Osteoblast (primary cell): ENCODE data around the gene ADAMTS17. TPM values are rescaled to one million over a fixed set of nuclear protein-coding genes. Genes with fewer than 3 reads are reported as not detected.

ENCODE experiments used
- DNase-seq: peaks from one replicate; pipeline ENCODE4 v3.0.0; 2011; ENCODE audit warnings: low spot score, mixed read lengths; ENCODE audit not compliant: insufficient read length; ENCODE audit errors: missing footprints
- H2AFZ ChIP-seq: 2 replicates; pipeline ENCODE4 v1.6.0; 2011; ENCODE audit warnings: mild to moderate bottlenecking, low read length
- H3K27ac ChIP-seq: 2 replicates; pipeline ENCODE4 v1.5.1; 2011; ENCODE audit warnings: mild to moderate bottlenecking, low read depth, low read length, moderate library complexity
- H3K27me3 ChIP-seq: 2 replicates; pipeline ENCODE4 v1.6.0; 2012; ENCODE audit warnings: mild to moderate bottlenecking, control low read depth, inconsistent platforms, low read length, moderate library complexity; ENCODE audit not compliant: insufficient read depth
- H3K36me3 ChIP-seq: 2 replicates; pipeline ENCODE4 v1.5.1; 2011; ENCODE audit warnings: mild to moderate bottlenecking, low read length, control low read depth, moderate library complexity; ENCODE audit not compliant: insufficient read depth
- H3K4me1 ChIP-seq: 2 replicates; pipeline ENCODE4 v1.5.1; 2011; ENCODE audit warnings: mild to moderate bottlenecking, low read length, control low read depth, moderate library complexity; ENCODE audit not compliant: insufficient read depth
- H3K4me2 ChIP-seq: 2 replicates; pipeline ENCODE4 v1.6.0; 2011; ENCODE audit warnings: mild to moderate bottlenecking, low read length; ENCODE audit not compliant: insufficient read depth
- H3K4me3 ChIP-seq: fragments of 200-600 bp; sonication (generic); 3 replicates; pipeline ENCODE4 v1.5.1; 2012; ENCODE audit warnings: mild to moderate bottlenecking, low read length, inconsistent platforms; ENCODE audit not compliant: insufficient read depth
- H3K79me2 ChIP-seq: 2 replicates; pipeline ENCODE4 v1.6.0; 2012; ENCODE audit warnings: mild to moderate bottlenecking, low read length, control low read depth, inconsistent platforms; ENCODE audit not compliant: insufficient read depth
- H3K9me3 ChIP-seq: 2 replicates; pipeline ENCODE4 v1.5.1; 2011; ENCODE audit warnings: low read depth, low read length, control low read depth
- H4K20me1 ChIP-seq: 2 replicates; pipeline ENCODE4 v1.6.0; 2012; ENCODE audit warnings: mild to moderate bottlenecking, low read length, control low read depth; ENCODE audit not compliant: insufficient read depth
- total RNA-seq: library from RNA; depleted of rRNA; stranded (reverse); fragments of >200 nt; gene quantifications from 2 replicates; pipeline ENCODE4 v1.2.3, GENCODE V29; 2012
- TF ChIP-seq, protein P1 (sequence below): IDR thresholded peaks from 2 replicates; pipeline ENCODE4 v1.5.1; 2011; ENCODE audit warnings: mild to moderate bottlenecking, low read depth, low read length, moderate library complexity; ENCODE audit errors: extremely low read depth

ADAMTS17 gene
- total RNA-seq, 1 donor: under 0.01 TPM

DNA sequence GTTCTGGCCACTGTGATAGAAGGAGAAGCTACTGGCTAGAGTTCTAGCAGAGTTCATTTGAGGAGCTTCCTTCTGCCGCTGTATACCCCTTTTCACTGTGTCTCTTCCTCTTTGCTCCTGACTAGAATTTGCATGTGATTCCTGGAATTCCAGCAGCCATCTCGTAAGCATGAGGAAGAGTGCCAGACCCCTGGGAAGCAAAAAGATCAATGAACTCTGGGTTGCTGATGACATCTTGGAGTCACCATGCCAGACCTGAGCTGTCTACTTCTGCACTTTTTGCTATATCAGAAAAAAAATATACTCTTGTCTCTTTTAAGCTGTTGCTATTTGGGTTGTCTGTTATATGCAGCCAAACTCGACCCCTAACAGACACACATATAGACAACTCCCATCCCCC is 3.7 kb upstream of the ADAMTS17 start:
- no peaks in the 10 kb centered on the region for H3K79me2 ChIP-seq
- no peaks in the 10 kb centered on the region for H3K9me3 ChIP-seq
- TF ChIP-seq, protein P1, sequence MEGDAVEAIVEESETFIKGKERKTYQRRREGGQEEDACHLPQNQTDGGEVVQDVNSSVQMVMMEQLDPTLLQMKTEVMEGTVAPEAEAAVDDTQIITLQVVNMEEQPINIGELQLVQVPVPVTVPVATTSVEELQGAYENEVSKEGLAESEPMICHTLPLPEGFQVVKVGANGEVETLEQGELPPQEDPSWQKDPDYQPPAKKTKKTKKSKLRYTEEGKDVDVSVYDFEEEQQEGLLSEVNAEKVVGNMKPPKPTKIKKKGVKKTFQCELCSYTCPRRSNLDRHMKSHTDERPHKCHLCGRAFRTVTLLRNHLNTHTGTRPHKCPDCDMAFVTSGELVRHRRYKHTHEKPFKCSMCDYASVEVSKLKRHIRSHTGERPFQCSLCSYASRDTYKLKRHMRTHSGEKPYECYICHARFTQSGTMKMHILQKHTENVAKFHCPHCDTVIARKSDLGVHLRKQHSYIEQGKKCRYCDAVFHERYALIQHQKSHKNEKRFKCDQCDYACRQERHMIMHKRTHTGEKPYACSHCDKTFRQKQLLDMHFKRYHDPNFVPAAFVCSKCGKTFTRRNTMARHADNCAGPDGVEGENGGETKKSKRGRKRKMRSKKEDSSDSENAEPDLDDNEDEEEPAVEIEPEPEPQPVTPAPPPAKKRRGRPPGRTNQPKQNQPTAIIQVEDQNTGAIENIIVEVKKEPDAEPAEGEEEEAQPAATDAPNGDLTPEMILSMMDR: no peak
- no peak for DNase-seq
- no peak overlapping the region for H3K27ac ChIP-seq
- H2AFZ ChIP-seq: no peak overlapping the region
- no peaks in the 10 kb centered on the region for H4K20me1 ChIP-seq
- no peak overlapping the region for H3K4me2 ChIP-seq
- H3K27me3 ChIP-seq: peaks cover 16% of the 10 kb centered on the region
- H3K36me3 ChIP-seq: no peaks in the 10 kb centered on the region
- H3K4me3 ChIP-seq: no peak overlapping the region
- peaks cover 3% of the 10 kb centered on the region for H3K4me1 ChIP-seq

DNA sequence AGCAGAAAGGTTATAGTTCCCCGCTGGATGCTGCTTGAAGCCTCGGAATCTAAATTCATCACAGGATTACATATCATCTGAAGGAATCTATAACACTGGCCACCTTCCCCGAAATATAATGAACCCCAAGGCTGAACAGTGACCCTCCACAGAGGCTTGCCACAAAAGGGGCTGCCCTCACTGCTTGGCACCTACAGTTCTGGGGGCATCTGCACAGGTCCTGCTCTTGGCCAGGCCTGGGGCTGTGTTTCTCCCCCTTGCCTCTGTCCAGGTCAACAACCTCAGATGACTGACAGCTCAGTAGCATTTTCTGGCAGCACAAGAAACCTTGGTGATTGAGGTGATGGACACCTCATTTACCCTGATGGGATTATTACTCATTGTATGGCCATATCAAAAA is 1.5 kb upstream of the ADAMTS17 start:
- Histone ChIP-seq H3K4me3 (no peak overlapping the region), H3K79me2 (no peaks in the 10 kb centered on the region), H3K36me3 (no peaks in the 10 kb centered on the region), H2AFZ (no peak overlapping the region), H3K4me2 (no peak overlapping the region), H3K4me1 (no peaks in the 10 kb centered on the region), H4K20me1 (no peaks in the 10 kb centered on the region), H3K27me3 (peaks cover 22% of the 10 kb centered on the region), H3K27ac (no peak overlapping the region), H3K9me3 (no peaks in the 10 kb centered on the region)
- DNase-seq: no peak
- TF ChIP-seq, protein P1: no peak

DNA sequence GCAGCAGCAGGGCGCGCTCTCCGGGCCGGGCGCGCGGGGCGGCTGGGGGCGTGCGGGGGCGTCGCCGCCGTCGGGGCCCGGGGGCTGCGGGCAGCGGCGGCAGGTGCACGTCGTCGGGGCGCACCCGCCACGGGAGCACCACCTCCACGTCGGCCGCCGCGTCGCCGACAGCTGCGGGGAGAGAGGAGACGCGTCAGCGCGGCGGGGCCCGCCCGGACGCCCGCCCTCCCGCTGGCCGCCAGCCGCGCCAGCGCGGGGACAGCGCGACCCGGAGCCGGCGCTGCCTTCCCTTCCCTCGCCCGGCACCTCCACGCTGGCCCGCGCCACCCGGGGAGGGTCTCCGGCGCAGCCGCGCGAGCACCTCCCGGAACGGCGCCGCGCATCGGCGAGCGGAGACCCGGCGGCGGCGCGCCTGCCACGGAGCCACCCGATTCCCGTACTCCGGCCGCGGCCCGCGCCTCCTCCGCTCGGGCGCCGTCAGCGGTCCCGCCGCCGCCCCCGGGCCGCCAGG is 481 bp downstream of the ADAMTS17 start:
- no peaks in the 10 kb centered on the region for H3K36me3 ChIP-seq
- H3K4me3 ChIP-seq: peak overlapping the region; percentile 69
- TF ChIP-seq, protein P1: no peak
- peak overlapping the region; percentile 74 for H3K4me2 ChIP-seq
- H3K79me2 ChIP-seq: no peaks in the 10 kb centered on the region
- peak overlapping the region; percentile 31 for H2AFZ ChIP-seq
- no peak overlapping the region for H3K27ac ChIP-seq
- H3K27me3 ChIP-seq: peaks cover 22% of the 10 kb centered on the region
- no peak for DNase-seq
- no peaks in the 10 kb centered on the region for H4K20me1 ChIP-seq
- no peaks in the 10 kb centered on the region for H3K4me1 ChIP-seq
- no peaks in the 10 kb centered on the region for H3K9me3 ChIP-seq

DNA sequence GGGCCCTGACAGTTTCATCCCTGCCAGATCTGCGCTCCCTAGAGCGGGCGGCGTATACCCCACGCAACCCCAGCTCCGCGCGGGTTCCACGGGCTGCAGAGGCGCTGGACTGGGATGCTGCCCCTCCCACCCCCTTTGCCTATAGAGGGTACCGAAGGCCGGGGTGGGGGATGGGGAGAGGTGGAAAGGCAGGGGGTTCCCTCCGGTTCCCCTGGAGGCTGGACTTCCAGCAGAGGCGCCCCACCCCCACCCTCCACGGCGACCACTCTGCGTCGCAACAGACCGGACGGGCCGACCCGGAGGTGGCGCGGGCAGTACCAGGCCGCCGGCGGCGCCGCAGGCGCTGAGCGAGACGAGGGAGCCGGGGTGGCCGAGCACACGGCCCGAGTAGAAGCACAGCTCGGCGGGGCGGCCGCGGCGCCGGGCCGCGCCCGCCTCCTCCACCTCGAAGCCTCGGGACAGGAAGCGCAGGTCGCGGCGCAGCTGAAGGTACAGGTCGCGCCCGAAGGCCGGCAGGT is 995 bp downstream of the ADAMTS17 start:
- H3K27me3 ChIP-seq: peaks cover 22% of the 10 kb centered on the region
- H4K20me1 ChIP-seq: no peaks in the 10 kb centered on the region
- H3K4me1 ChIP-seq: no peaks in the 10 kb centered on the region
- DNase-seq: no peak
- H3K36me3 ChIP-seq: no peaks in the 10 kb centered on the region
- H3K27ac ChIP-seq: no peak overlapping the region
- H3K9me3 ChIP-seq: no peaks in the 10 kb centered on the region
- H3K4me2 ChIP-seq: no peak overlapping the region
- H3K79me2 ChIP-seq: no peaks in the 10 kb centered on the region
- TF ChIP-seq, protein P1: no peak
- H2AFZ ChIP-seq: no peak overlapping the region
- H3K4me3 ChIP-seq: no peak overlapping the region
